K562 (cell line): Measurements from ENCODE around the gene NDUFS8. TPM values are rescaled to one million over a fixed set of nuclear protein-coding genes. Genes with fewer than 3 reads are reported as not detected.
A peak's percentile ranks its signal among the peaks of the same experiment; 100 is the strongest.

Source experiments
- ATAC-seq: fragments of 200-7000 bp; cut with Tn5 transposase; 3 replicates; pipeline ENCODE4 v1.9.1; 2020; ENCODE audit warnings: moderate library complexity
- BruUV-seq: library from RNA; stranded (reverse); fragments of 400-500 nt; replicated peaks from 2 replicates; lab custom pipeline; 2021; lab: Mats Ljungman, UMichigan
- CTCF ChIA-PET: fragments of 300-600 bp; formaldehyde crosslinking; extraction: SDS; loops from one replicate; lab custom pipeline; 2021; ENCODE audit warnings: low intra/inter-chr PET ratio; lab: Yijun Ruan, JAX
- POLR2A ChIA-PET: fragments of 300-600, 350-650 bp; sonication (Branson Sonifier 250); formaldehyde crosslinking; extraction: SDS; loops from one replicate; lab custom pipeline; 2021; ENCODE audit warnings: antibody characterized with exemption, inconsistent platforms; lab: Yijun Ruan, JAX
- DNase-seq, 4 experiments: peaks; one replicate each; pipeline versions ENCODE4 v3.0.0 to v3.0.0-alpha.2; 2011 to 2018; ENCODE audit warnings: low spot score in 3 of 4, mixed read lengths in 3 of 4; ENCODE audit errors: extremely low read depth in 1 of 4
- FAIRE-seq: peaks from 2 replicates; lab custom pipeline; 2011; peaks lifted over from hg19 to GRCh38; lab: Jason Lieb, UNC
- H2AFZ ChIP-seq: 2 replicates; pipeline ENCODE4 v1.6.0; 2011; ENCODE audit warnings: low read depth, low read length, control low read depth, inconsistent platforms
- H3K27ac ChIP-seq: fragments of 200-600 bp; 3 replicates; pipeline ENCODE4 v1.8.0; 2011; ENCODE audit warnings: low read depth, mild to moderate bottlenecking, control low read depth, inconsistent platforms, low read length, moderate library complexity, mixed read lengths; ENCODE audit errors: extremely low read depth
- H3K27me3 ChIP-seq, 2 experiments: fragments of 300-600 bp in 1 of 2; 2 replicates in 1 of 2; 3 replicates in 1 of 2; pipeline versions ENCODE4 v1.6.0 to v1.8.0; 2011; ENCODE audit warnings: inconsistent platforms in 2 of 2, low read length in 2 of 2, mild to moderate bottlenecking in 1 of 2, mixed read lengths in 1 of 2, moderate library complexity in 1 of 2; ENCODE audit not compliant: control insufficient read depth in 2 of 2, insufficient read depth in 2 of 2
- H3K36me3 ChIP-seq: fragments of 300-600 bp; 3 replicates; pipeline ENCODE4 v1.8.0; 2011; ENCODE audit warnings: mild to moderate bottlenecking, low read length, inconsistent platforms; ENCODE audit not compliant: control insufficient read depth, insufficient read depth
- H3K4me1 ChIP-seq, 2 experiments: fragments of 200-600 bp in 1 of 2; replicated peaks in 1 of 2; 2 replicates in 1 of 2; 3 replicates in 1 of 2; pipeline versions ENCODE4 v1.5.1 to v1.8.0; 2011; ENCODE audit warnings: inconsistent platforms in 2 of 2, low read length in 2 of 2, mild to moderate bottlenecking in 1 of 2, mixed read lengths in 1 of 2, moderate library complexity in 1 of 2; ENCODE audit not compliant: control insufficient read depth in 2 of 2, insufficient read depth in 2 of 2
- H3K4me2 ChIP-seq: 2 replicates; pipeline ENCODE4 v1.6.1; 2011; ENCODE audit warnings: low read length, control low read depth, inconsistent platforms, mixed read lengths; ENCODE audit not compliant: insufficient read depth
- H3K4me3 ChIP-seq: fragments of 200-600 bp; sonication (generic), shearing (Covaris generic); 2 replicates; pipeline ENCODE4 v1.5.1; 2016; ENCODE audit warnings: control low read depth, inconsistent platforms
- H3K79me2 ChIP-seq: fragments of 200-600 bp; 3 replicates; pipeline ENCODE4 v1.8.0; 2011; ENCODE audit warnings: low read length, inconsistent platforms; ENCODE audit not compliant: control insufficient read depth, insufficient read depth
- H3K9ac ChIP-seq, 2 experiments: 2 replicates each; pipeline versions ENCODE4 v1.6.0 to v1.6.1; 2011; ENCODE audit warnings: low read depth in 2 of 2, low read length in 2 of 2, control low read depth in 1 of 2, inconsistent platforms in 1 of 2, mild to moderate bottlenecking in 1 of 2, mixed read lengths in 1 of 2; ENCODE audit not compliant: insufficient read depth in 1 of 2
- H3K9me1 ChIP-seq: one replicate; pipeline ENCODE4 v1.6.0; 2011; ENCODE audit warnings: inconsistent platforms, mild to moderate bottlenecking, low read length, moderate library complexity; ENCODE audit not compliant: control insufficient read depth, insufficient read depth
- H3K9me3 ChIP-seq: replicated peaks from 2 replicates; pipeline ENCODE4 v1.5.1; 2011; ENCODE audit warnings: low read depth, low read length, inconsistent platforms; ENCODE audit not compliant: control insufficient read depth, insufficient read depth
- H4K20me1 ChIP-seq: replicated peaks from 2 replicates; pipeline ENCODE4 v1.6.1; 2011; ENCODE audit warnings: low read length, inconsistent platforms, mixed read lengths; ENCODE audit not compliant: control insufficient read depth, insufficient read depth
- CEBPB ChIP-seq: fragments of 450-650 bp; IDR thresholded peaks from 2 replicates; pipeline ENCODE4 v1.6.1; 2016; ENCODE audit warnings: missing genetic modification characterization, missing compliant biosample characterization
- CTCF ChIP-seq, 3 experiments: IDR thresholded peaks in 2 of 3; conservative IDR thresholded peaks in 1 of 3; 2 replicates each; pipeline ENCODE4 v1.5.1; 2011 to 2012; ENCODE audit warnings: low read length in 3 of 3, mild to moderate bottlenecking in 3 of 3, control low read depth in 2 of 3, improper control_type of control experiment in 1 of 3, inconsistent platforms in 1 of 3, low read depth in 1 of 3, mixed read lengths in 1 of 3, moderate library complexity in 1 of 3; ENCODE audit not compliant: insufficient read depth in 2 of 3
- KLF10 ChIP-seq: fragments of 250-450 bp; sonication (Bioruptor Pico); IDR thresholded peaks from 2 replicates; pipeline ENCODE4 v1.6.1; 2021; ENCODE audit warnings: matching md5 sums
- MLX ChIP-seq, 2 experiments: fragments of 450-650 bp in 1 of 2; sonication (generic) in 1 of 2; formaldehyde crosslinking; conservative IDR thresholded peaks; 2 replicates each; pipeline versions ENCODE4 v1.4.0 to v1.8.1; 2020 to 2022; ENCODE audit warnings: mild to moderate bottlenecking in 1 of 2, missing genetic modification reagents in 1 of 2
- RAD21 ChIP-seq, 2 experiments: fragments of 250-450 bp in 1 of 2; fragments of 450-650 bp in 1 of 2; sonication (Bioruptor Pico) in 1 of 2; formaldehyde crosslinking in 1 of 2; IDR thresholded peaks in 1 of 2; conservative IDR thresholded peaks in 1 of 2; 2 replicates each; pipeline versions ENCODE4 v1.4.0 to v1.8.0; 2020 to 2022; ENCODE audit warnings: mild to moderate bottlenecking in 2 of 2, moderate library complexity in 1 of 2
- REST ChIP-seq, 2 experiments: fragments of 450-650 bp; formaldehyde crosslinking in 1 of 2; IDR thresholded peaks; 2 replicates each; pipeline versions ENCODE4 v1.4.0 to v1.6.1; 2014 to 2020; ENCODE audit warnings: mild to moderate bottlenecking in 2 of 2, borderline replicate concordance in 1 of 2, low read depth in 1 of 2
- SIN3B ChIP-seq: fragments of 450-650 bp; IDR thresholded peaks from 2 replicates; pipeline ENCODE4 v1.6.1; 2017; ENCODE audit warnings: low read depth, mild to moderate bottlenecking, moderate library complexity
- ZNF41 ChIP-seq: fragments of 250-450 bp; sonication (Bioruptor Pico); conservative IDR thresholded peaks from 2 replicates; pipeline ENCODE4 v1.4.0; 2020; ENCODE audit warnings: mild to moderate bottlenecking
- WGBS: fragments of 100-300 bp; shearing (Covaris generic); methylation state at CpG from one replicate; pipeline ENCODE4 v1.1.6; 2016; ENCODE audit warnings: low coverage, mixed read lengths; ENCODE audit not compliant: insufficient coverage; ENCODE audit errors: missing lambda C conversion rate; 5-methylcytosine and 5-hydroxymethylcytosine counted together
- in situ Hi-C: fragments of 300-500 bp; cut with MboI; formaldehyde crosslinking; loops from 4 replicates; pipeline ENCODE4 v1.15.0; 2018; ENCODE audit warnings: inconsistent platforms, mixed read lengths
- intact Hi-C: fragments of 100-400 bp; cut with micrococcal nuclease; formaldehyde crosslinking; loops from 2 replicates; pipeline ENCODE4 v1.14.2; 2022
- polyA plus RNA-seq, 8 experiments: library from polyadenylated mRNA; depleted of rRNA in 4 of 8; stranded (reverse) in 5 of 8; unstranded in 3 of 8; fragments of >200 nt; fragmentation: Nextera tagmentation in 2 of 8; fragmentation: Illumina TruSeq in 1 of 8; extraction: Ambion mirVana in 2 of 8; extraction: Trizol in 1 of 8; gene quantifications; 2 replicates each; pipeline versions ENCODE4 v1.2.1 to v1.2.3, GENCODE V29; 2011 to 2014; ENCODE audit warnings: inconsistent platforms in 1 of 8, missing spikeins in 1 of 8
- total RNA-seq, 7 experiments: library from RNA; depleted of rRNA in 6 of 7; stranded (reverse); fragments of >200 nt in 6 of 7; fragmentation: Illumina TruSeq in 2 of 7; extraction: Trizol in 2 of 7; gene quantifications; 2 replicates each; pipeline versions ENCODE4 v1.2.1 to v1.2.3, GENCODE V29; 2011 to 2021; ENCODE audit warnings: low replicate concordance in 1 of 7

NDUFS8 gene
- total and polyA plus RNA-seq, 9 of the 15 experiments (the other 6 are each of a cell fraction or from before 2014, with no cell fraction given): 36.5 to 351 (median 101) TPM

GRCh38 chr11:68076371-68077042 is 46.0 kb downstream of the NDUFS8 start:
- H2AFZ ChIP-seq: no peak overlapping the region
- ChIA-PET POLR2A (interaction anchor here (0.6 kb wide), 1 partner anchor 1355 kb away, joined by 3 read pairs; no protein-coding TSS in a partner anchor), CTCF (no interaction called here)
- no peak overlapping the region for H3K9ac ChIP-seq
- intact Hi-C loops: loop anchor here (1.0 kb wide), 1 partner anchor 130 kb away; no protein-coding TSS in a partner anchor
- no peaks in the 10 kb centered on the region for H3K4me1 ChIP-seq
- H3K4me2 ChIP-seq: no peak overlapping the region
- no peak overlapping the region for H3K4me3 ChIP-seq
- ATAC-seq (peak; percentile 77), DNase-seq (peak in 3 of 4 experiments; percentile 21 to 35 (median 32)), FAIRE-seq (no peak)
- no peaks in the 10 kb centered on the region for H3K27me3 ChIP-seq
- H4K20me1 ChIP-seq: no peaks in the 10 kb centered on the region
- no peaks in the 10 kb centered on the region for H3K9me3 ChIP-seq
- in situ Hi-C loops: no loop called here
- no peak overlapping the region for H3K27ac ChIP-seq
- no peaks in the 10 kb centered on the region for H3K9me1 ChIP-seq
- no peaks in the 10 kb centered on the region for H3K79me2 ChIP-seq
- peaks cover 74% of the 10 kb centered on the region; the same call in 2 of the 3 replicates for H3K36me3 ChIP-seq
- no TSS peak for BruUV-seq
- WGBS: 76% methylated on average over 11 of the region's 11 CpGs
- TF ChIP-seq SIN3B (no peak), CEBPB (peak; percentile 68), KLF10 (CRISPR knock-in tag) (no peak), ZNF41 (CRISPR knock-in tag) (no peak), CTCF (IDR thresholded peaks at IDR 0.05 in 2 of 3, conservative IDR thresholded peaks at IDR 0.05 in 1 of 3; ENCODE audit: insufficient read depth in 2 of 3, low read depth in 1 of 3, low read length in 3 of 3) (peak; percentile 33 to 46 (median 44); a peak in 3 of 6 replicates), REST (IDR thresholded peaks at IDR 0.05; ENCODE audit: borderline replicate concordance) (peak; percentile 47; the same call in 1 of the 2 replicates), REST (CRISPR knock-in tag; IDR thresholded peaks at IDR 0.05; ENCODE audit: low read depth) (no peak), MLX (CRISPR knock-in tag; conservative IDR thresholded peaks at IDR 0.05) (no peak), RAD21 (CRISPR knock-in tag; conservative IDR thresholded peaks at IDR 0.05 in 1 of 2, IDR thresholded peaks at IDR 0.05 in 1 of 2) (peak; percentile 10 to 53; a peak in 2 of 4 replicates)
